NCI-H1105 (cell line): ENCODE results near the gene PLEKHM2.

Experiments
- DNase-seq: peaks from one replicate; lab custom pipeline; 2025; lab: John Stamatoyannopoulos, UW

PLEKHM2 gene

DNA sequence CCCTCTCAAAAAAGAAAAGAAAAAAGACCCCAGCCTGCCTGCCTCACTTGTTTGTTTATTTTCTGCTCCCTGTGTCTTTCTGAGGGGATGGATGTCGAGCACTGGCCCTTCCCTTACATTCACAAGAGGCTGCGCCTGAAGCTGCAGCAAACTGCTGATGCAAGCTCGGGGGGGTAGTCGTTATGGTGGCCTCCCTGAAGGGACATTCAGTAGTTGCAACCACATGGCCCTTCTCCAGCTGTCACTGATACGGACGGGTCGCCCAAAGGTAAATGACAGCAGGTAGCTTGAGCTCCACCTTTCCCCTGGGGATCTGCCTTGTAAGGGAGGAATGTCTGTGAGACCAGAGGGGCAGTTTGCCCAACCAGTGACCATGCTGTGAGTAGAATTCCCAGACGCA lies 17.7 kb downstream of the PLEKHM2 start:
- no peak for DNase-seq

DNA sequence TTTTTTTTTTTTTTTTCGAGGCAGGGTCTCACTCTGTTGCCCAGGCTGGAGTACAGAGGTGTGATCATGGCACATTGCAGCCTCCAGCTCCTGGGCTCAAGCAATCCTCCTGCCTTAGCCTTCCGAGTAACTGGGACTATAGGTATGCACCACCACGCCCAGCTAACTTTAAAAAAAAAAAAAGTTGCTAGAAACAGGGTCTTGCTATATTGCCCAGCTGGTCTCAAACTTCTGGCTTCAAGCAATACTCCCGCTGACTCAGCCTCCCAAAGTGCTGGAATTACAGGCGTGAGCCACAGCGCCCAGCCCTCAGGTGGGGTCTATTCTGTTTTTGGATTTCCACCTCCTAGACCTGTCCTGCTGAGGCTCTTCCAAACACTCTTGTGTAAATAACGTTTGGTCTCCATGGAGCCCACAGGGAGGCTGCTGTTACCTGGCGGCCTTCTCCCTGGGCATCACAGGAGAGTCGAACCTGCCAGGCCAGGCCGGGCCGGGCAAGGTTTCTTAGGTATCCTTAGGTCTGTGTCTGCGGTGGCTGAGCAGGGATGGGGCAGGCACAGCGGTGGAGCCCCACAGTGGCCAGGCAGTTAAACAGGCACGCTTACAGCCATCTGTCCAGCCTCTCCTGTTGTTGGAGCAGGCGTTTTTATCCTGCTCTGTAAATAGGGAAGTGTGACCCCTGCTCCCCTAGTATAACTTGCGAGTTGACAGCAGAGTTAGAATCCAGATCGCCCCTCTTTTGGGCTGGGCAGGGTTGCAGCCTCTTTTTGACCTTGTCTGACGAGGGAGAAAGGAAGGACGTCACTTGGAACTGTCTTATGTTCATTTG lies 18.8 kb downstream of the PLEKHM2 start:
- no peak for DNase-seq

DNA sequence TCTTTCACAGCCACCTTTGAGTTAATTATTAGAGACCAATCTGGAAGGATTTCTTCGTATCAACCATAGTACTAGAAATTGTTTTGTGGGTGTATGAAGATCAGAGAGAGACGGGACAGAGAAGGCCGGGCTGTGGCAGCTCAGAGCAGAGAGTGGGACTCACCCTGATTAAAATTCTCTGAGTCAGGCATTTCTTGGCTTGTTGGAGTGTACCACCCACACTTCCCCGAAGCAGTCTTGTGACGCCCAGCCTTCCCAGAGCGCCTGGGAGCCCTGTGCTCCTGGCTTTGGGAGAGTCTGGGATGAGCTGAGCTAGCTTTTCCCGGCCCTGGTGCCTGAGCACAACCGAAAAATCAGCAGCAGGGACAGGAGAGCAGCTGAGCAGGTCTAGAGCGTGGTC lies 19.4 kb downstream of the PLEKHM2 start:
- no peak for DNase-seq

DNA sequence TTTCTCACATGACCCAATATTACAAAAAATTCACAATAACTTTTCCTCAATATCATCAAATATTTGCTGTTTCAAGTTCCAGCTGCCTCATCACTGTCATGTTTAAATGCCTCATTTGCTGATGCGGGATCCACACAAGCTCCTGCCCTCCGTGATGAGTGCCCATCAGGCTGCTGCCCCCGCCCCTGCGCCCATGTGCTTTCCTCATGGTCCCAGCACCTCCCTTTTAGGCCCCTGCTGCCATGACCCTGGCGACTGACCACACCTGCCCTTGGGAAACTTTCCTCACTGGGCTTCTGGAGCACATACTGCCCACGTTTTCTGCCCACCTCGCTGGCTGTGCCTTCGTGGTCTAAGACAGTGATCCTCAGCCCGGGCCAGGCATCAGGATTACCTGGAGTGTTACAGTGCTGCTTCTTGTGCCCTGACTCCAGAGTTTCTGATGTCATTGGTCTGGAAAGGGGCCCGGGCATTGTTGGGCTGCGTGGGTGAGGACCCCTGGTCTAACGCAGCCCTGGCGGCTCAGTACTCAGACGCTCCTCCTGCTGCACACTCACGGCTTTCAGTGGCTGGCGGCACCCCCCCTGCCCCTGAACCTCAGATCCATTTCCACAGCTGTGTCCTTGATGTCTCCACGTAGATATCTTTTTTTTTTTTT lies 20.5 kb downstream of the PLEKHM2 start:
- DNase-seq, result no peak

DNA sequence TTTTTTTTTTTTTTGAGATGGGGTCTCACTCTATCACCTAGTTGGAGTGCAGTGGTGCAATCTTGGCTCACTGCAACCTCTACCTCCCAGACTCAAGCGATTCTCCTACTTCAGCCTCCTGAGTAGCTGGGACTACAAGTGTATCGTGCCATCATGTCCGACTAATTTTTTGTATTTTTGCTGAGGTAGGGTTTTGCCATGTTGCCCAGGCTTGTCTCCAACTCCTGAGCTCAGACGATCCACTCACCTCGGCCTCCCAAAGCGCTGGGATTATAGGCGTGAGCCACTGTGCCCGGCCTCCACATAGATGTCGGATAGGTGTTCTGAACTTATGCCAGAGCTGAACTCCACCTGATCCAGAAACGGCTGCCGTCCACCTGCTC lies 21.1 kb downstream of the PLEKHM2 start:
- DNase-seq, result no peak

DNA sequence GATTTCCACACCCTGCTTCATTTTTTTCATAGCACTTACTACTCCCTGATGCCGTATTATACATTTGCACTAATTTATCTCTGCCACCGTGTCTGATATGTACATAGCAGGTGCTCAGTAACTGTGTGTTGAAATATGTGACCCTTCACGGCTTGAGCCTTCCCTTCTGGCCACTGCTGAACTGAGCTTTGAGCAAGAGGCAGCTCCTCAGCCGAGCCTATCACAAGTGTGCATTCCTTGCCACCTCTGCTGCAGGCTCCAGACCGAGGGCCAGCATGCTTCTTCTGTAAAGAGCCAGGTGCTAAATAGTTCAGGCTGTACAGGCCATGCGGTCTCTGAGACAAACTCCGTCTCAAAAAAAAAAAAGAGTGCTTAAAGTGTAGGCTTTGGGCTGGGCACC lies 22.6 kb downstream of the PLEKHM2 start:
- DNase-seq, result no peak

DNA sequence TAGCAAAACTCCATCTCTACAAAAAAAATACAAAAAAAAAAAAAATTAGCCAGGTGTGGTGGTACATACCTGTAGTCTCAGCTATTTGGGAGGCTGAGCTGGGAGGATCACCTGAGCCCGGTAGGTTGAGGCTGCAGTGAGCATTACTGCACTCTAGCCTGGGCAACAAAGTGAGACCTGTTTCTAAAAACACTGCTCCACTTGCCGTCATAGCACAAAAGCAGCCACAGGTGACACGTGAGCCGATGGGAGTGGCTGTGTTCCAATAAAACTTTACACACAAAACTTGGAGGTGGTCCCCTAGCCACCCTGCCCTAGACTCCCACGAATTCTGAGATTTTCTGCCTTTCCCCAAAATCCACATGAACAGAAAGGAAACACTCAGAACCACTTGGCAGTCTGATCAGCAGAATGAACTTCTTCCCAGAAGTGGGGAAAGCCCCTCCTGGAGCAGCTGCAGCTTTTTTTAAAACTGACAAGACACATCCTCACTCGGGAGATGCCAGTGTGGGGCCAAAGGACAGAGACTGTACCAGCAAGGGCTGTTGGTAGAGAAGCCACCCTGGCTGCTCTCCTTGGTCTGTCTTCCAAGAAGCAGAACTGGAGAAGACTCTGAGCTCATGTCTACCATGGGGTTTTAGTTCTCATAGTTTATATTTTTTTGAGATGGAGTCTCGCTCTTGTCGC lies 23.3 kb downstream of the PLEKHM2 start:
- DNase-seq, result no peak

DNA sequence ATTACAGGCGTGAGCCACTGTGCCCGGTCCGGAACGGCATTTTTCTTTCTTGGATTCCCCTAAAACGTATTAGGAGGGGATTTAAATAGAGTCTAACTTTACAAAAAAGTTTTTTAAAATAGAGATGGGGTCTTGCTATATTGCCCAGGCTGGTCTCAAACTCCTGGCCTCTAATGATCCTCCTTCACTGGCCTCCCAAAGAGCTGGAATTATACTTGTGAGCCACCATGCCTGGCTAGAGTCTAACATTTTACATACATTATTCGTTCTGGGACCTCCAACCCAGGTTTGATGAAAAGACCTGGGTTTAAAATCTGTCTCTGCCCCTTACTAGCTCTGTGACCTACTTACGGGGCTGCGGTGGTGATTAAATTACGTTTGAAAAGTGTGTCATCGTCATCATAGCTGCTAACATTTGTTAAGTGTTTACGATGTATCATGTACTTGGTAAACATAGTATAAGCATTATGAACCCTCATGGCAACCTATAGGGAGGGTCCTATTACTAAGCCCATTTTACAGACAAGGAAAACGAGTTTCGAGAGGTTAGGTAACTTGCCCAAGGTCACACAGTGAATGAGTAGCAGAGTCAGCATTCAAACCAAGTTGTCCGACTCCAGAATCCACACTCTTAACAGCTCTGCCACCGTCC lies 24.5 kb downstream of the PLEKHM2 start:
- DNase-seq, result no peak

DNA sequence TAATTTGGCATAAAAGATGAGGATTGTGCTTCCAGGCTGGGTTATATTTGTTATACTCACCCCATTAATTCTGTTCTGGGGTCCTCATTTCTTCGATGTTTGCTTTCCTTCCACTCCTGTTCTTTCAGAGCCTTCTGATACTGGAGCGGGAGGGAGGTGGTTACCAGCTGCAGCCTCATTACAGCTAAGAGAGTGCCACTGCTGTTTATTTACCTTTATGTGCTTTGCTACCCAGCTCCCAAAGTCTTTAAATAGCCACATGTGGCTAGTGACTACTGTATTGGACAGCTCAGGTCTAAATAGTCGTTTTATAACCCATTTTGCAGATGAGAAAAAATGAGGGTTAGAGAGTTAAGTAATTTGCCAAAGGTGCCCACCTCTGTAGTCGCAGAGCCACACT lies 25.1 kb downstream of the PLEKHM2 start:
- no peak for DNase-seq

DNA sequence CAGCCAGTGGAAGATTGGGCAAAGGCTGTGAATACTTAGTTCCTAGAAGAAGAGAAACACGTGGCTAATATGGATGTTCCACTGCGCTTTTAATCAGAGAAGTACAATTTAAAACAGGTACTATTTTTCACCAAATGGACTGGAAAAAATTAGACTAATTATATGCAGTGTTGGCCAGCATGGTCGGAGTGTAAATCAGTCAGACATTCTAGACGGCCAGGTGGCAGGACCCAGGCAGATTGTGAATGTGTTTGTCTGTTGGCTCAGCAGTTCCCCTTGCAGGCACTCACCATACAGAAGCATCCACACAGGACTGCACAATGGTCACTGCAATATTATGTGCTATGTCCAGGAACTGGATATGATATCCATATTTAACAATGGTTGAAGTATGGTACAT lies 28.0 kb downstream of the PLEKHM2 start:
- no peak for DNase-seq

DNA sequence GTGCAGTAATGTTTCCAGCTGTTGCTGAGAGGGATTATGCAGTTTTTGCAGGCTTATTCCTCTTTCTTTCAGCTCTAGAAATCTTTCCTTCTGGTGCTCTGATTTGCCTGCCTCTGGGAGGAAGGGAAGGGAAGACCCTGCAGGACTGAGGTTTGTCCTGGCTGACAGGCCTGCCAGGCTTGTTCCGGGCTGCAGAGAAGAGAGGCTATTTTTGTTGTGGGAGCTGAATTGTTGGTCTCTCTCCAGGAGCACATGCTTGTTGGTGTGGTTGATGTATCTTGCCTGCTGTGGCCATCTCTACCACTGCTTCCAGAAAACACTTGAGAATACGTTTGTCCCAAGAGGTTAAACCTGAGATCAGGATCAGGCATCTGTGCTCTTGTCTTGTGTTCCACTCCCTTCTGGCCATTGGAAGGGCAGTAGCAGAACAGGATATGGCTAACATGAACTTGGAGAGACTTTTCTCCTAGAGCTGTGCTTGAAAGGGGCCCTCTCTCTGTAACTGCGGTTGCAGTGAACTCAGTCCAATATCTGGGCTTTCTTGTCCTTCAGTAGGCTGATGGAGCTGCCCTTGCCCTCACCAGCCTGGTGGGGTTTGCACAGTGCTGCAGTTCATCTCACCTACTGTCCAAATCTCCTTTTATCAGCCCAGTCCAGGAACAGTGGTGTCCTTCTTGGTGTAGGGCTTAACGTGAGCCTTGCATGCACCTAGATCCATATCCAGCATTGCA lies 30.5 kb downstream of the PLEKHM2 start:
- no peak for DNase-seq

DNA sequence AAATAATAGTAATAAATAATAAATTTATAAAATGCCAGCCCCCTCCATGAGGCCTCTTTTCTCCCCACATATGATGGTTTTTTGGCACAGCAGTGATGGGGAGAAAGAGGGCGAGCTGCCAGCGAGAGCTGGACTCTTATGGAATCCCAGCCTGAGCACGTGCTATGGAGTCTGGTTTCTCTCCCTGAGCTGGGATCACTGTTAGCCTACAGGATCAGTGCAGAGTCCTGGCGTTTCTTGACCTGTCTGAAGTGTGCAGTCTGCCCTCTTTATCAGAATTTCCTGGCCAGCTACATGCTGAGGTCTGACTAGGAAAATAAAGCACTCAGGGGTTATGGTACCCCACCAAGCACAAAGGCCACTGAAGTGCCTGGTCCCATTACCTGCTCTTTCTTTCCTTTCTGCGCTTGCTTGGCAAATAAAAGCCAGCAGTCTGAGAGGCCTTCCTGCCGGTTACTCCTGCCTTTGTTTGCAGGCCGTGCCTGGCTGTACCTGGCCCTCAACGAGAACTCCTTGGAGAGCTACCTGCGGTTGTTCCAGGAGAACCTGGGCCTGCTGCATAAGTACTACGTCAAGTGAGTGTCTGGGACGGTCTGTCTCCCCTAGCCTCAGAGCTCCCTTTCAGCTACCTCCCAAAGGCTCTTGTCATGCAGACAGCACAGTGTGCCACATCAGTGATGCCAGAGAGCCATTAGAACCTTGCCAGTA lies 33.5 kb downstream of the PLEKHM2 start:
- no peak for DNase-seq

DNA sequence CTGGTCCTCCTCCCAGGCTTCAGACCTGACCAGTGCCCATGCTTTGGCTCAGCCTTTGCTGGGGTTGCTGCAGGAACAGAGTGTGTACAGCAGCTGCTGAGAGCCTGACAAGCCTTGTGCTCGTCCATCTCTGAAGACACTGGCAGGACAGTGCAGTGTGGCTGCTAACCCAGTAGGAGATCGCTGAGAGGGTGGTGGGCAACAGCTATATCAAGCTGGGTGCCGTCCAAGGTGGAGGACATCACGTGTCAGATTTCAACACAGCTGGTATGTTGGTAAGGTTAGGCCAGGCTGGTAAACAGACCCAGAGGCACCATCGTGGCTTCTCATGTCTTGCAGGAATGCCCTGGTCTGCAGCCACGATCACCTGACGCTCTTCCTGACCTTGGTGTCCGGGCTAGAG lies 34.1 kb downstream of the PLEKHM2 start:
- DNase-seq, result no peak

DNA sequence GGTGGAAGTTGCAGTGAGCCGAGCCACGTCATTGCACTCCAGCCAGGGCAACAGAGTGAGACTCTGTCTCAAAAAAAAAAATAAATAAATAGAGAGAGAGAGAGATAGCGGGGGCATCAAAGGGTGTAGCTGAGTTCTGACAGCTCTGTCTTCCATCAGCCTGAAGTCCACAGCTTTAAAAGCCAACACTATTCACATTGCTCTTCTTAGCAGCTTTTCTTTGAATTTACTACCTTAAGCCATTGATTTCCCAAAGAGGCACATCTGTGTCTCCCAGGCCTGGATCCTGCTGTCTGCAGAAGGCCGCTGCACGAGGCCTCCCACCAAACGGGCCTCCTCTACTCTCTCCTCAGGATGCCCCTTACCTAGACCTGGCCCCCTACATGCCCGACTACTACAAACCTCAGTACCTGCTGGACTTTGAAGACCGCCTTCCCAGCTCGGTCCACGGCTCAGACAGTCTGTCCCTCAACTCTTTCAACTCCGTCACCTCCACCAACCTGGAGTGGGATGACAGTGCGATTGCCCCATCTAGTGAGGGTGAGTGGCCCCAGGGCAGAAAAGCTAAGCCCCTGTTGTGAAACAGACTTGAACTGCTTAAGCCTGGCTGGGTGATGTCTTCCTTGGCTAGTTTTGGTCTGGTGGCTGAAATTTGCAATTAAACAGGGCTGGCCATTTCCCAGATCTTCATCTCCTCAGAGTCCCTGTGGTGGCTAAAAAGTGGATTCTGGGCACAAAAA lies 35.4 kb downstream of the PLEKHM2 start:
- DNase-seq, result no peak

DNA sequence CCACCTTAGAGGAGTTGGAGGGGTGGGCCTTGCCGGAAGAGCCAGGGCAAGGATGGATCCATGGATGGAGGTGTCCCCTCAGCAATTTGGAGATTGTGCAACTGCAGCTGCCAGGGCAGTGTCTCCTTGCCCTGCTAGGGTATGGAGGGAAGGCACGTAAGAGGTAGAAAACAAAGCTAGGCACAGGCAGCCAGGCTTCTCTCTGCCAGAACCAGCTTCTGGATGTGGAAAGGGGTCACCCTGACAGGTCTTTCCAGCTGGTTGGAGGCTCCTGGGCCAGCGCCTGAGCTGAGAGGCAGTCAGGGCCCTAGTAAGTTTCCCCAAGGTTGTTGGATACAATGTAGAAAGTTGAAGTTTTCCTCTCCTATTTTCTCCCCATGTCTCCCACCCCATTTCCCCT lies 36.7 kb downstream of the PLEKHM2 start:
- DNase-seq, result no peak

DNA sequence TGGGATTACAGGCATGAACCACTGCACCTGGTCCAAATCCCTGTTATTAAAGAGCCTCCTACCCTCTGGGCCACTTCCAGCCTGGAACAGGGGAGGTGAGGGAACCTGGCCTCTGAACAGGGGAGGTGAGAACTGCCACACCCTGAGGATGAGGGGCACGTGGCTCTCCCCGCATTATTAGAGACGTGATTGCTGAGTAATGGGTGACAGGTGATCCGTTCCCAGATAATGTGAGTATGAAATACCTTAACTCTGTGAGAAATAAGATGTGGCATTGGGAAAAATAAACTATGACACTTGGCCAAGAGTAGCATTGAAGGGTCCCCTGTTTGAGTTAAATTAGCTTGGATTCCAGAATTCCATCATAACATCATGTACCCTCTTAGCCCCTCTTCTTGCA lies 38.3 kb downstream of the PLEKHM2 start:
- DNase-seq, result no peak

DNA sequence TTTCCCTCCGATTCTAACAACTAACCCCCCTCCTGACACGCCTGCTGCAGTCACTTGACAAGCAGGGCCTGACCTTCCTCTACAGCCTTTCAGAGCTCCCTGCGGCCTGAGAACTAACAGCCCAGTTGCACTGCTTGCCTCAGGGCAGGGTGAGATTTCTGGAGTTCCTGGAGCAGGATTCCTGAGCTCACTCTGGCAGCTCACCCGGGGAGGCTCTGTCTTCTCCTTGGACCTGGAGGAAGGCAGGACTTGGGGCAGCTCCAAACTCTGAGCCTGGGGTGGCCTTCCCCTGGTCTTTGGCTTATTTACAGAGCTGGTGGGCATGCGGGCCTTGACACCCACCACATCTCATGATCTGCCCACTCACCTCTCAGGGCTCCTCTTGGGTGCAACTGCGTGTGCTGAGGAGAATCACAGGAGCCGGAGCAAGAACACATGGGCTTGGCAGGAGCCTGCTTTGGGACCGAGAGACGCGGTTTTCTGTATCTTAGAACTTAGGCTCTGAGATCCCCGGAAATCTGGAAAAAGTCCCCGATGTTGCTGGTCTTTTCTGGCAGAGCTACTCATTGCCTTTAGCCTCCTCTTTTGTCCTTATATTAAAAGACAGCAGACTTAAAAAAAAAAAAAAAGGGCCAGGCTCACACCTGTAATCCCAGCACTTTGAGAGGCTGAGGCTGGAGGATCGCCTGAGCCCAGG lies 38.9 kb downstream of the PLEKHM2 start:
- no peak for DNase-seq

DNA sequence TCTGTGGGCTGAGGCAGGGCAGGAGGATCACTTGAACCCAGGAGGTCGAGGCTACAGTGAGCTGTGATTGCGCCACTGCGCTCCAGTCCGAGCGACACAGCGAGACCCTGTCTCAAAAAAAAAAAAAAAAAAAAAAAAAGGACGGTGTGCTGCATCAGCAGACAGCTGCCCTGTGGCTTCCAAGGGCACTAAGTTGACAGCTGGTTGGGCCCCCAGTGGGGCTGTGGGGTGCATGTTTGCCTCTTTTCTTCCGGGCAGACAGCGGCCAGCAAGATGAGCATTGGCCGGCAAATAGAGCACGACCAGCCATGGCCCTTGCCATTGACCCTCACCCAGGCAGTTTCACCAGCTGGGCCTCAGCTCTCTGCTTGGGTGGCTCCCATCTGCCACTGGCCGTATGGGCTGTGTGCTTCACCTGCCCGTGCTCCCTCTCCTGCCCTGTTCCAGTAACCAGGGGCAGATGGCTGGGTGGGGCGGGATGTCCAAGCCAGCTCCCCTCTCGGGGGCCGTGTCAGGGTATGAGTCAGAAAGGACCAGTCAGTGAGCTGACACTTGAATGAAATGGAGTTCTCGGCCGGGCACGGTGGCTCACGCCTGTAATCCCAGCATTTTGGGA lies 39.6 kb downstream of the PLEKHM2 start:
- no peak for DNase-seq
